Dermis blood vessel endothelial cell (primary cell): ENCODE measurements around the gene RMND1. TPM values are rescaled to one million over a fixed set of nuclear protein-coding genes. Genes with fewer than 3 reads are reported as not detected.

ENCODE experiments used
- DNase-seq: peaks from one replicate; pipeline ENCODE4 v3.0.0; 2010
- total RNA-seq: library from RNA; depleted of rRNA; stranded (reverse); fragments of >200 nt; gene quantifications from 2 replicates; pipeline ENCODE4 v1.2.3, GENCODE V29; 2014

RMND1 gene
- total RNA-seq, 1 donor from 2014 or later: 32.2 TPM

GRCh38 chr6:151414641-151415260 lies 37.2 kb downstream of the RMND1 start:
- DNase-seq: no peak

DNA sequence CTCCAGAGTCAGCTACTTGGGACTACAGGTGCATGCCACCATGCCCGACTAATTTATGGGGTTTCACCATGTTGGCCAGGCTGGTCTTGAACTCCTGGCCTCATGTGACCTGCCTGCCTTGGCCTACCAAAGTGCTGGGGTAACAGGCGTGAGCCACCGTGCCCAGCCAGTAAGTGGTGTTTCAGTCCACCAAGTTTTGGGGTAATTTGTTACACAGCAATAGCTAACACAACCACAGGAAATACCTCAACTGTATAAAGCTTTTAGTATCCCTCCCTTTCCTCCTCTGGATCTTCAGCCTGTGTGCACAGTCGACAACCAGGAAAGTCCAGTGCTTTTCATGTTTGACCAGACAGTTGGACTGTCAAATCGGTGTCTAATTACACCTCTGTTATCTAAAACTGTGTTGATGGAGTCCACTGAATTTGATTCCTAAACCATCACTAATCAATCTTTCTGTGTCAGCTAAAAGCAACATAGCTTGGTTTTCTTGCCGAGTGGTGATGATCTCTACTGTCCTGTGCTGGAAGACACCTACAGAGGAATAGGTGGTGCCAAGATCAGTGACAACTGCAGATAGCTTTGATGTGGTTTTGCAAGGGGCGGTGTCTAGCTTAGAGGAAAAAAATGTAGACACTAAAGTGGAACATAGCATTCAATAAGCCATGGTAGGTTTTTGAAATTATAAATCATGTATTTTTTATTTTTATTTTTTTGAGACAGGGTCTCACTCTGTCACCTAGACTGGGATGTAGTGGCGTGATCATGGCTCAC lies 38.4 kb downstream of the RMND1 start:
- DNase-seq: no peak

DNA sequence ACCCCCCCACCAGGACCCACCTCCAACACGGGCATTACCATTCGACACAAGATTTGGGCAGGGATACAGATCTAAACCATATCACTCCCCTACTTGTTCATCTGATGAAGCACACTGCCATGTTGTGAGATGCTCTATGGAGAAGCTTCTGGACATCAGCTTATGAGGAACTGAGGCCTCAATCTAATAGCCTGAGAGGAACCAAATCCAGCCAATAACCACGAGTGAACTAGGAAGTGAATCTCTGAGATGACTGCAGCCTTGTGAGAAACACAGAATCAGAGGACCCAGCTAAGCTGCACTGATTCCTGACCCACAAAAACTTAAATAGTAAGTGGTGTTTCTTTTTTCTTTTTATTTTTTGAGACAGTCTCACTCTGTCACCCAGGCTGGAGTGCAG lies 39.0 kb downstream of the RMND1 start:
- no peak for DNase-seq

DNA sequence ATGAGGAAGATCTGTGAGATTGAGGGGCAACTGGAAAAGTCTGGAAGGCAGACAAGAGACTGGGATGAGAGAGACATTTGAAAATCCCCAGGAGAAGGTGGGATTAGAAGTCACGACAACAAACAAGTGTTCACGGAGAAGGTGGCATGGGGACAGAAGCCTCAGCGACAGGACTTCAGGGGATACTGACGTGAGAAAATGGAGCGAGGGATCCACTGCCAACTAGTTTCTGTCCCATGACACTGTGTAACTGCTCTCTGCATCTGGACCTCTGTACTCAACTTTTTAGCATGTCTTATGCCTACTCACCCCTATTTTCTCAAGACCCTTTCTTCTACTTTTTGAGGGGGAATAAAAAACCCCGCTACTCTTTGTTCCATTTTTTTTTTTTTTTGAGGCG lies 42.2 kb downstream of the RMND1 start:
- DNase-seq: no peak

- no peak for DNase-seq
Observed at GRCh38 chr6:151409260-151409659, 42.7 kb downstream of the RMND1 start.

DNA sequence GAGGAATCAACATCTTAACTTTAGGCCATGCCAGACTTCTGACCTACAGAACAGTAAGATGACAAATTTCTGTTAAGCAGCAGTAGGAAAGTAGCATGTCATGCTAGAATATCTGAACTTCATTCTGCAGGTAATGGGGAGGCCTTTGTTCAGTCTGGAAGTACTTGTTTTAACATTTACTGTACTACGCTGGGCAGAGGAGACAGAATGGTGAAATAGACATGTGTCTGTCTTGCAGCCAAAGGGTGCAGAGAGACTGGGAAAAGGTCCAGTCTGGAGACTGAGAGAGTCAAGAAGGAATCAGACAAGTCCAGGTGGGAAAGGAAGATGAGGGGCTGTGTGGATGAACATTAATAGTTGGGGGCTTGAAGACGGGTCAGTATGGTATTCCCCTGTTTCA lies 43.1 kb downstream of the RMND1 start:
- DNase-seq: no peak

GRCh38 chr6:151403919-151404308 lies 48.0 kb downstream of the RMND1 start:
- DNase-seq: no peak

- DNase-seq: no peak
Observed at GRCh38 chr6:151402228-151402627, 49.7 kb downstream of the RMND1 start.

DNA sequence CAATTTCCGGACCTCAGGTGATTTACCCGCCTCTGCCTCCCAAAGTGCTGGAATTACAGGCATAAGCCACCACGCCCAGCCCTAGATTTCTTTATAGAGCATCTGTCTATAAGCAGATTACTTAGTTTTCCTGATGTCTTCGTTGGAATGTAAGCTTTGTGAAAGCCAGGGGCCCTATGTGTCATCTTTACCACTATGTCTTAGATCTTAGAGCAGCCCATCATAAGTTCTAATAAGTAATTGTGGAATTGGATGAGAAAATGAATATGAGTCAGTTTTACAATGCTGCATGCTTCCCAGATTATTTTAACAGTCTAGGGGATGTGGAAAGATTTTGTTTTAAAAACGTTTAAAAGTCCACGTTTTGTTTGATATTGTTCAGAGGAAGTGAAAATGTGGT lies 51.5 kb downstream of the RMND1 start:
- no peak for DNase-seq

DNA sequence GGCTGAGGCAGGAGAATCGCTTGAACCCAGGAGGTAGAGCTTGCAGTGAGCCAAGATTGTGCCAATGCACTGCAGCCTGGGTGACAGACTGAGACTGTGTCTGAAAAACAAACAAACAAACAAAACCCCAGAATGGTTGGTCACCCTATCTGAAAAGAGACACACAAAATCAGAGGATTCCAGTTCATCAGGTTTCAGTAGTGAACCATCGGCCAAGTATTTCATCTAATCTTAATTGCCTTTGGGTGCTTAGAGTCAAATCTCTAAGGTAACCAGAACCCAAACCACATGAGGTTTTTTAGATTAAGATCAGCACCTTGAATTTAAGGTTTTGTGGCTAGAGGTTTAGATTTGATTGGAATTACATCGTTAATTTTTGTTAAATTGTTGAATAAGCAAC lies 52.2 kb downstream of the RMND1 start:
- no peak for DNase-seq

- DNase-seq: no peak
Observed at GRCh38 chr6:151393410-151393809, 58.5 kb downstream of the RMND1 start.

- DNase-seq: no peak
Observed at GRCh38 chr6:151392427-151392826, 59.5 kb downstream of the RMND1 start.

- peak; percentile 73 for DNase-seq
Observed at GRCh38 chr6:151391471-151392413, 60.2 kb downstream of the RMND1 start, which contains the start of gene ZBTB2. TSS of gene ZBTB2 (minus strand) at chr6:151391559. CDS start at chr6:151373637, 17,922 bp downstream.

DNA sequence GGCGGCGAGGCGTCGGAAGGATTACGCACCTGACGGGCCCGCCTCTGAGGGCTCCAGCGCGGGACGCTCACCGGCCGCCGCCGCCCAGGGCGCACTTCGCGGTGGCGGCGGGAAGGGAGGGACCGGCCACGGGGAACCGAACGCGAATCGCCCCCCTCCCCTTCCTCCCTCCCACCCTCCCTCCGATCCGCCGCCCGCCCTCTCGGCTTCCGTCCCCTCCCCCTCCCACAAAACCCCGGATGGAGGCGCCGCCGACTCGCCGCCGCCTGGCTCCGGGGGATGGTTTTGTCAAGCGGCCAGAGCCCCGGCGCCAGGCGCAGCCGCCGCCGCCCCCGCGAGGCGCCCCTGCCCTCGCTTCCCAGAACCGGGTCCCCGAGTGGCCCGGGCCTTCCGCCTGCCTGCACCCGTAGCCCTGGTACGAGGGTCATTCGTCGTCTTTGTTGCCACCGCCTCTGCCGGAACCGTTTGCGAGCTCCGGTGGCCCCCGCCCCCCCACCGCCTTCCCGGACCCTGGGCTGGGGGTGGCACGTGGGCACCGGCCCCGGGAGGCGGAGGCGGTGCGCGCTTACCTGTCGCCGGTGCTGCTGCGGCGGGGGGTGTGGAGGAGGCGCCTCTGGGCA lies 61.0 kb downstream of the RMND1 start:
- DNase-seq: peak; percentile 78

- DNase-seq: peak; percentile 99
Observed at GRCh38 chr6:151390276-151390850, 61.6 kb downstream of the RMND1 start.

DNA sequence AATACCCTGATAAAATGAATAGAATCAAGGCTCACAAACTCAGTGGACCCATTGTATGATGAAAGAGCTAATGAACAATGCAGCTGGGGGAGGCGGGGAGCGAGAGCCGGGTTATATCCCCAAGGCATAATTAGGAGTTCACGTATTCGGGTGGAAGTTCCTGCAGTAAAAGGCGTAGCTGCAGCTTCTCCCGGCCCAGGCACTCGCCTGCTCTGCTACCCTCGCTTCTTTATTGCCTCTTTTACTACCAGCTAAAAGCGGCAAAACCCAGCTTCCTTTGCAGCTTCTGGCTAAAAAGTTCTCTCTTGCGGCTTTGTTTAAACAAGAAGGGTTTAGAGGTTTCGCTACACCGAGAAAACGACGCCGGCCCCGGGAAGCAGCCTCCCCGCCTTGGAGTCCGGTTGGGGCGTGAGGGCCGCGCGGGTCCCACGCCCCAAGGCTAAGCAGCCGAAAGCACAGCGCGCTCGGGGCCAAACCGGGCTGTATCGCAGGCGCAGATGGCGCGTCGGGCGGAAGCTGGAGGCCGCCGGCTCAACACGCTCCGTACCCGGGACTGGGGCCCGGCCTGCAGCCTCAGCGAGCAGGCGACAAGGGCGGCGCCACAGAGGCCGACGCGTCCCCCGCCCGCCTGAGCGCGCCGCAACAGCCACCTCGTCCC lies 62.2 kb downstream of the RMND1 start:
- DNase-seq: peak; percentile 83

GRCh38 chr6:151388997-151389617 lies 62.8 kb downstream of the RMND1 start:
- DNase-seq: no peak

- no peak for DNase-seq
Observed at GRCh38 chr6:151388236-151388635, 63.7 kb downstream of the RMND1 start.

DNA sequence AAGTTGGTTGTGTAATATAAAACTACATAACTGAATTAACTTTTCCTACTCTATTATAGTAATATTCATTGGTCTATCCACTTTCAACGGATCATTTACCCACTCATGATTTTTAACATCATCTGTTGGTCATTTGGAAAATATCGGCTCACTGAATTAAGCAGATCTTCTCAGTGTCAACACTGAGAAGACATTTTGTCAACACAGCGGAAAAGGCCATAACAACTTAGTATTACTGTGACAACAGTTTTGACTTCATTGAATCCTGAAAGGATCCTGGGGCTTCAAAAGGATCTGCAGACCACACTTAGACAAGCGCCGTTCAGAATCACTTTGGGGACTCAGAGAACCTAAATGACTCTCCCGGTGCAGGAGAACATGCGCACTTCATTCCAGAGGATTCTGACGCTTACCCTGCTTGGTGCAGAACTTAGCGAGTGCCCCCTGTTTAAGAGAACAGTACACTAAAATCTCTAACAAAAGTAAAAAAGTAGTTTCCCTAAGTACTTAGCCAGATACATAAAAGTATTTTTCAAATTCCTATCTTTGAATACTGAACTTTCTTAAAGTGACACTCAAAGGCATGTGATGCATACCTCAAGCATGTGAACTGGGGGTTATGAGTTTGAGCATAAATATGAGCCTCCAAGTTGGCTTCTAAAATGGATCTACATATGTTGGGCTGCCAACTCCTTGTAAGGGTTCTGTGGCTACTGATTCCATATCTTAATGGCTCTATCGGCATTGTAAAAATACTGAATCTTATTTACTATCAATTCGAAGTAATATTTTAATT lies 64.6 kb downstream of the RMND1 start:
- no peak for DNase-seq

DNA sequence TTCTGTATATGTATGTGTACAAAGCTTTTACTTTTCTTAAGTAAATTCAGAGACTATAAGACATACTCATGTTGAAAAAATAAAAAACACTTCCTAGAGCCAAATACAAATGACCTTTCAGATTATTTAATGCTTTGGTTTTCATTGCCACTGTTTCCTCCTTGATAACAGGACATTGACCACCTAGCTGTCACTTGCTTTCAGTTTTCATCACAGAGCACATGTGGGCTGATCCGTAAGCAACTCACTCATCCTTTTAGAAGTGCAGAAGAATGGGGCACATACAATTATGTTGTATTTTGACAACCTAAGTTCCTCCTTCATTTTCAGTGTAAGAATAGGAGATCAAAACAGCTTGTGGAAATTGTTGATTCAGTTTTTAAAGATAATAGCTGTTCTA lies 66.7 kb downstream of the RMND1 start:
- peak; percentile 23 for DNase-seq
